GM12875 (cell line): ENCODE results near the gene LGI1.

Experiments used
- H3K4me3 ChIP-seq: one replicate; pipeline ENCODE4 v1.5.1; 2011; ENCODE audit warnings: low read depth, low read length, control low read depth
- CTCF ChIP-seq: IDR thresholded peaks from 2 replicates; pipeline ENCODE4 v1.5.1; 2011; ENCODE audit warnings: low read depth, mild to moderate bottlenecking, control low read depth, inconsistent platforms, low read length, moderate library complexity, borderline replicate concordance; ENCODE audit not compliant: insufficient read depth

LGI1 gene

GRCh38 chr10:93816123-93816747 lies 58.5 kb downstream of the LGI1 start:
- H3K4me3 ChIP-seq: no peak overlapping the region

GRCh38 chr10:93818086-93818485 lies 60.4 kb downstream of the LGI1 start:
- no peak for TF ChIP-seq CTCF
- H3K4me3 ChIP-seq: no peak overlapping the region

More at GRCh38 chr10:93816123-93816747, 58.5 kb downstream of the LGI1 start:
- TF ChIP-seq CTCF: peak; percentile 66; the same call in 1 of the 2 replicates

- no peak overlapping the region for H3K4me3 ChIP-seq
- no peak for TF ChIP-seq CTCF
Observed at GRCh38 chr10:93819520-93819919, 61.8 kb downstream of the LGI1 start.

DNA sequence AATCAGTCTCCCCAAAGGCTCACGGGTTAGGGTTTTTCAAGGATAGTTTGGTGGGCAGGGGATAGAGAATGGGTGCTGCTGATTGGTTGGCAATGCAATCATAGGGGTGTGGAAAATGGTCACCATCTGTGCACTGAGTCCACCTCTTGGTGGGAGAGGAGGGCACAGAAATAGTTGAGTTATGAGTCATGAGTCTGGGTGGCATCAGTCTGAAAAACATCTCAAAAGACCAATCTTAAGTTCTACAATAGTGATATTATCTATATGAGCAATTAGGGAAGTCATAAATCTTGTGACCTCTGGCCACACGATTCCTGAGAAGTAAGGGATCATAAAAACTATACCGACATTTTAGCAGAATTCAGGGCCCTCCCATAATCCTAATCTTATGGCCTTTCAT lies 62.7 kb downstream of the LGI1 start:
- H3K4me3 ChIP-seq: no peak overlapping the region
- no peak for TF ChIP-seq CTCF

GRCh38 chr10:93821051-93821772 lies 63.5 kb downstream of the LGI1 start:
- no peak for TF ChIP-seq CTCF
- H3K4me3 ChIP-seq: no peak overlapping the region

- no peak for TF ChIP-seq CTCF
- no peak overlapping the region for H3K4me3 ChIP-seq
Observed at GRCh38 chr10:93826355-93826754, 68.6 kb downstream of the LGI1 start.
